ENCODE results near the gene ZNF831.

ZNF831 gene

GRCh38 chr20:59253325-59253724 is 89.7 kb downstream of the ZNF831 start:
- DNase-seq (ENCODE audit: low spot score): no peak

GRCh38 chr20:59253779-59254319 is 90.2 kb downstream of the ZNF831 start:
- no peak for DNase-seq (ENCODE audit: low spot score)

GRCh38 chr20:59255256-59255655 is 91.6 kb downstream of the ZNF831 start:
- DNase-seq (ENCODE audit: low spot score): no peak

GRCh38 chr20:59258221-59258621 is 94.6 kb downstream of the ZNF831 start:
- DNase-seq (ENCODE audit: low spot score): no peak

GRCh38 chr20:59259946-59260345 is 96.3 kb downstream of the ZNF831 start:
- DNase-seq (ENCODE audit: low spot score): no peak

GRCh38 chr20:59265298-59265697 is 101.7 kb downstream of the ZNF831 start:
- no peak for DNase-seq (ENCODE audit: low spot score)

GRCh38 chr20:59268870-59269269 is 105.2 kb downstream of the ZNF831 start:
- DNase-seq (ENCODE audit: low spot score): no peak

GRCh38 chr20:59269411-59270025 is 105.9 kb downstream of the ZNF831 start:
- no peak for DNase-seq (ENCODE audit: low spot score)

- no peak for DNase-seq (ENCODE audit: low spot score)
These were observed 106.8 kb downstream of the ZNF831 start for GRCh38 chr20:59270380-59270779.

- no peak for DNase-seq (ENCODE audit: low spot score)
These were observed 110.2 kb downstream of the ZNF831 start for GRCh38 chr20:59273739-59274357.

GRCh38 chr20:59276938-59277337 is 113.3 kb downstream of the ZNF831 start:
- DNase-seq (ENCODE audit: low spot score): no peak

GRCh38 chr20:59284470-59284869 is 120.8 kb downstream of the ZNF831 start:
- no peak for DNase-seq (ENCODE audit: low spot score)

- DNase-seq (ENCODE audit: low spot score): no peak
These were observed 126.4 kb downstream of the ZNF831 start for GRCh38 chr20:59289994-59290393.

GRCh38 chr20:59291740-59292383 is 128.2 kb downstream of the ZNF831 start:
- no peak for DNase-seq (ENCODE audit: low spot score)

GRCh38 chr20:59295531-59295930 is 131.9 kb downstream of the ZNF831 start:
- DNase-seq (ENCODE audit: low spot score): no peak

GRCh38 chr20:59297686-59298085 is 134.1 kb downstream of the ZNF831 start:
- DNase-seq (ENCODE audit: low spot score): no peak

GRCh38 chr20:59299945-59300332 is 136.3 kb downstream of the ZNF831 start:
- no peak for DNase-seq (ENCODE audit: low spot score)

GRCh38 chr20:59300333-59301081 is 136.9 kb downstream of the ZNF831 start, which contains the start of gene EDN3:
EDN3 (plus strand) TSS chr20:59300611; CDS start chr20:59300813, 202 bp downstream.
- DNase-seq (ENCODE audit: low spot score): no peak

GRCh38 chr20:59301343-59302007 is 137.9 kb downstream of the ZNF831 start:
- DNase-seq (ENCODE audit: low spot score): no peak

GRCh38 chr20:59305908-59306655 is 142.5 kb downstream of the ZNF831 start:
- DNase-seq (ENCODE audit: low spot score): no peak

GRCh38 chr20:59307270-59307669 is 143.6 kb downstream of the ZNF831 start:
- DNase-seq (ENCODE audit: low spot score): no peak

Measured in AG20443 (cell line).